HepG2 (cell line): ENCODE results near the gene DUXA. TPM values are rescaled to one million over a fixed set of nuclear protein-coding genes. Genes with fewer than 3 reads are reported as not detected.
A peak's percentile ranks its signal among the peaks of the same experiment; 100 is the strongest.

Source experiments
- AGO1 ChIP-seq: fragments of 200-400 bp; formaldehyde crosslinking; IDR thresholded peaks from 2 replicates; pipeline ENCODE4 v1.6.1; 2017; ENCODE audit warnings: mild to moderate bottlenecking, low read depth, low read length, moderate library complexity; ENCODE audit not compliant: poor library complexity, severe bottlenecking
- CAMTA2 ChIP-seq: sonication (generic); formaldehyde crosslinking; IDR thresholded peaks from 2 replicates; pipeline ENCODE4 v1.4.0; 2020; ENCODE audit warnings: mild to moderate bottlenecking, missing genetic modification reagents, borderline replicate concordance
- CCDC6 ChIP-seq: sonication (generic); formaldehyde crosslinking; IDR thresholded peaks from 2 replicates; pipeline ENCODE4 v1.8.1; 2022; ENCODE audit warnings: mild to moderate bottlenecking, missing genetic modification reagents, moderate library complexity
- FLYWCH1 ChIP-seq: sonication (generic); formaldehyde crosslinking; IDR thresholded peaks from 2 replicates; pipeline ENCODE4 v1.8.1; 2023; ENCODE audit warnings: mild to moderate bottlenecking, missing genetic modification reagents
- FOXK1 ChIP-seq: sonication (generic); formaldehyde crosslinking; IDR thresholded peaks from 2 replicates; pipeline ENCODE4 v1.4.0; 2020; ENCODE audit warnings: low read depth, missing genetic modification reagents, borderline replicate concordance
- HMGXB4 ChIP-seq, 2 experiments: sonication (generic) in 1 of 2; formaldehyde crosslinking in 1 of 2; IDR thresholded peaks; 2 replicates each; pipeline versions ENCODE4 v1.4.0 to v1.6.1; 2018 to 2020; ENCODE audit warnings: missing genetic modification reagents in 2 of 2, borderline replicate concordance in 1 of 2, low read depth in 1 of 2, mild to moderate bottlenecking in 1 of 2, missing biosample characterization in 1 of 2
- HNRNPUL1 ChIP-seq: fragments of 200-400 bp; formaldehyde crosslinking; IDR thresholded peaks from 2 replicates; pipeline ENCODE4 v1.6.1; 2017; ENCODE audit warnings: low read depth, mild to moderate bottlenecking, low read length, moderate library complexity
- KAT7 ChIP-seq: IDR thresholded peaks from 2 replicates; pipeline ENCODE4 v1.6.1; 2018; ENCODE audit warnings: borderline replicate concordance, missing compliant biosample characterization
- KAT8 ChIP-seq: IDR thresholded peaks from 2 replicates; pipeline ENCODE4 v1.6.1; 2016; ENCODE audit warnings: missing genetic modification reagents, missing compliant biosample characterization
- MBD4 ChIP-seq: IDR thresholded peaks from 2 replicates; pipeline ENCODE4 v1.6.1; 2012; ENCODE audit warnings: low read length, inconsistent platforms, borderline replicate concordance
- MLXIP ChIP-seq: sonication (generic); formaldehyde crosslinking; IDR thresholded peaks from 2 replicates; pipeline ENCODE4 v1.9.0; 2021; ENCODE audit warnings: missing genetic modification reagents, borderline replicate concordance
- PCBP1 ChIP-seq: fragments of 200-400 bp; formaldehyde crosslinking; IDR thresholded peaks from 2 replicates; pipeline ENCODE4 v1.6.1; 2017; ENCODE audit warnings: mild to moderate bottlenecking, low read depth, low read length, borderline replicate concordance
- POLR2AphosphoS5 ChIP-seq: IDR thresholded peaks from 2 replicates; pipeline ENCODE4 v1.6.1; 2012; ENCODE audit warnings: low read depth, low read length
- SP2 ChIP-seq: sonication (generic); formaldehyde crosslinking; IDR thresholded peaks from 2 replicates; pipeline ENCODE4 v1.5.1; 2020; ENCODE audit warnings: mild to moderate bottlenecking, missing genetic modification reagents
- TBL1XR1 ChIP-seq: fragments of 150-350 bp; IDR thresholded peaks from 2 replicates; pipeline ENCODE4 v1.6.1; 2014; ENCODE audit warnings: borderline replicate concordance, low read length; ENCODE audit not compliant: partially characterized antibody
- ZBTB37 ChIP-seq: sonication (generic); formaldehyde crosslinking; IDR thresholded peaks from 2 replicates; pipeline ENCODE4 v1.4.0; 2020; ENCODE audit warnings: mild to moderate bottlenecking, missing genetic modification reagents
- ZFP82 ChIP-seq: sonication (generic); formaldehyde crosslinking; IDR thresholded peaks from 2 replicates; pipeline ENCODE4 v1.5.1; 2020; ENCODE audit warnings: mild to moderate bottlenecking, missing genetic modification reagents, borderline replicate concordance
- ZNF274 ChIP-seq: sonication (generic); formaldehyde crosslinking; IDR thresholded peaks from 2 replicates; pipeline ENCODE4 v1.5.1; 2020; ENCODE audit warnings: mild to moderate bottlenecking, missing genetic modification reagents
- ZNF432 ChIP-seq: sonication (generic); formaldehyde crosslinking; IDR thresholded peaks from 2 replicates; pipeline ENCODE4 v1.5.0; 2020; ENCODE audit warnings: missing genetic modification reagents, mild to moderate bottlenecking, borderline replicate concordance
- ZNF557 ChIP-seq: sonication (generic); formaldehyde crosslinking; IDR thresholded peaks from 2 replicates; pipeline ENCODE4 v1.4.0; 2020; ENCODE audit warnings: missing genetic modification reagents
- ZNF614 ChIP-seq: IDR thresholded peaks from 2 replicates; pipeline ENCODE4 v1.6.1; 2018; ENCODE audit warnings: missing biosample characterization, missing genetic modification reagents, inconsistent platforms, borderline replicate concordance
- ZNF761 ChIP-seq: sonication (generic); formaldehyde crosslinking; conservative IDR thresholded peaks from 2 replicates; pipeline ENCODE4 v1.4.0; 2020; ENCODE audit warnings: mild to moderate bottlenecking, missing genetic modification reagents
- ZNF781 ChIP-seq: sonication (generic); formaldehyde crosslinking; IDR thresholded peaks from 2 replicates; pipeline ENCODE4 v1.5.1; 2020; ENCODE audit warnings: borderline replicate concordance, mild to moderate bottlenecking, missing genetic modification reagents; ENCODE audit errors: not compliant biosample characterization
- polyA plus RNA-seq, 8 experiments: library from polyadenylated mRNA; depleted of rRNA in 3 of 8; stranded (reverse) in 7 of 8; unstranded in 1 of 8; fragments of >200 nt; fragmentation: Illumina TruSeq in 4 of 8; extraction: Trizol in 4 of 8; gene quantifications; 2 replicates each; pipeline versions ENCODE4 v1.2.1 to v1.2.3, GENCODE V29; 2011 to 2016; ENCODE audit warnings: low read depth in 4 of 8, missing spikeins in 1 of 8, mixed read lengths in 1 of 8; ENCODE audit not compliant: insufficient read depth in 1 of 8
- total RNA-seq, 5 experiments: library from RNA; depleted of rRNA; stranded (reverse); fragments of >200 nt; fragmentation: Illumina TruSeq; extraction: Trizol; gene quantifications; 2 replicates each; pipeline ENCODE4 v1.2.3, GENCODE V29; 2016; ENCODE audit warnings: low read depth in 1 of 5

DUXA gene
- total and polyA plus RNA-seq, 2 of the 13 experiments (the other 11 are each of a cell fraction or from before 2014, with no cell fraction given) = not detected

GRCh38 chr19:57191141-57192076 is 24.1 kb upstream of the DUXA start, which contains the start of gene ZNF264 (continued):
- TF ChIP-seq CAMTA2 (CRISPR knock-in tag) = no peak; the same call in 1 of the 2 replicates
- no peak for TF ChIP-seq HNRNPUL1
- TF ChIP-seq ZFP82 (CRISPR knock-in tag) = no peak
- TF ChIP-seq ZNF432 (CRISPR knock-in tag) = no peak
- TF ChIP-seq KAT7 (CRISPR knock-in tag) = no peak
- no peak for TF ChIP-seq MBD4
- no peak for TF ChIP-seq FLYWCH1
- peak; percentile 54 for TF ChIP-seq ZNF761
- no peak for TF ChIP-seq FOXK1
- TF ChIP-seq MLXIP (CRISPR knock-in tag) = no peak
- peak; percentile 81 for TF ChIP-seq POLR2AphosphoS5
- TF ChIP-seq HMGXB4 (CRISPR knock-in tag; IDR thresholded peaks at IDR 0.05; ENCODE audit: borderline replicate concordance in 1 of 2, low read depth in 1 of 2) = peak; percentile 67 to 95
- no peak for TF ChIP-seq TBL1XR1
- TF ChIP-seq ZNF274 (CRISPR knock-in tag) = no peak; the same call in 1 of the 2 replicates
- 0 out of 2 replicates have a peak, but pooled peaks have one; percentile 28 for TF ChIP-seq CCDC6
- TF ChIP-seq PCBP1 = no peak
- no peak for TF ChIP-seq ZNF781 (CRISPR knock-in tag)
- no peak for TF ChIP-seq ZNF557 (CRISPR knock-in tag)
- TF ChIP-seq KAT8 = peak; percentile 92
- peak; percentile 66 for TF ChIP-seq AGO1
- 0 out of 2 replicates have a peak, but pooled peaks have one; percentile 49 for TF ChIP-seq ZNF614 (CRISPR knock-in tag)
- TF ChIP-seq ZBTB37 (CRISPR knock-in tag) = no peak
- peak; percentile 90 for TF ChIP-seq SP2
